K562 (cell line): Measurements from ENCODE around the gene CTBP2. TPM values are rescaled to one million over a fixed set of nuclear protein-coding genes. Genes with fewer than 3 reads are reported as not detected.

Experiments used
- ATAC-seq: fragments of 200-7000 bp; cut with Tn5 transposase; 3 replicates; pipeline ENCODE4 v1.9.1; 2020; ENCODE audit warnings: moderate library complexity
- BruUV-seq: library from RNA; stranded (reverse); fragments of 400-500 nt; replicated peaks from 2 replicates; lab custom pipeline; 2021; lab: Mats Ljungman, UMichigan
- CTCF ChIA-PET: fragments of 300-600 bp; formaldehyde crosslinking; extraction: SDS; loops from one replicate; lab custom pipeline; 2021; ENCODE audit warnings: low intra/inter-chr PET ratio; lab: Yijun Ruan, JAX
- POLR2A ChIA-PET: fragments of 300-600, 350-650 bp; sonication (Branson Sonifier 250); formaldehyde crosslinking; extraction: SDS; loops from one replicate; lab custom pipeline; 2021; ENCODE audit warnings: antibody characterized with exemption, inconsistent platforms; lab: Yijun Ruan, JAX
- DNase-seq, 4 experiments: peaks; one replicate each; pipeline versions ENCODE4 v3.0.0 to v3.0.0-alpha.2; 2011 to 2018; ENCODE audit warnings: low spot score in 3 of 4, mixed read lengths in 3 of 4; ENCODE audit errors: extremely low read depth in 1 of 4
- FAIRE-seq: peaks from 2 replicates; lab custom pipeline; 2011; peaks lifted over from hg19 to GRCh38; lab: Jason Lieb, UNC
- H2AFZ ChIP-seq: 2 replicates; pipeline ENCODE4 v1.6.0; 2011; ENCODE audit warnings: low read depth, low read length, control low read depth, inconsistent platforms
- H3K27ac ChIP-seq: fragments of 200-600 bp; 3 replicates; pipeline ENCODE4 v1.8.0; 2011; ENCODE audit warnings: low read depth, mild to moderate bottlenecking, control low read depth, inconsistent platforms, low read length, moderate library complexity, mixed read lengths; ENCODE audit errors: extremely low read depth
- H3K27me3 ChIP-seq, 2 experiments: fragments of 300-600 bp in 1 of 2; 2 replicates in 1 of 2; 3 replicates in 1 of 2; pipeline versions ENCODE4 v1.6.0 to v1.8.0; 2011; ENCODE audit warnings: inconsistent platforms in 2 of 2, low read length in 2 of 2, mild to moderate bottlenecking in 1 of 2, mixed read lengths in 1 of 2, moderate library complexity in 1 of 2; ENCODE audit not compliant: control insufficient read depth in 2 of 2, insufficient read depth in 2 of 2
- H3K36me3 ChIP-seq: fragments of 300-600 bp; 3 replicates; pipeline ENCODE4 v1.8.0; 2011; ENCODE audit warnings: mild to moderate bottlenecking, low read length, inconsistent platforms; ENCODE audit not compliant: control insufficient read depth, insufficient read depth
- H3K4me1 ChIP-seq, 2 experiments: fragments of 200-600 bp in 1 of 2; replicated peaks in 1 of 2; 2 replicates in 1 of 2; 3 replicates in 1 of 2; pipeline versions ENCODE4 v1.5.1 to v1.8.0; 2011; ENCODE audit warnings: inconsistent platforms in 2 of 2, low read length in 2 of 2, mild to moderate bottlenecking in 1 of 2, mixed read lengths in 1 of 2, moderate library complexity in 1 of 2; ENCODE audit not compliant: control insufficient read depth in 2 of 2, insufficient read depth in 2 of 2
- H3K4me2 ChIP-seq: 2 replicates; pipeline ENCODE4 v1.6.1; 2011; ENCODE audit warnings: low read length, control low read depth, inconsistent platforms, mixed read lengths; ENCODE audit not compliant: insufficient read depth
- H3K4me3 ChIP-seq: fragments of 200-600 bp; sonication (generic), shearing (Covaris generic); 2 replicates; pipeline ENCODE4 v1.5.1; 2016; ENCODE audit warnings: control low read depth, inconsistent platforms
- H3K79me2 ChIP-seq: fragments of 200-600 bp; 3 replicates; pipeline ENCODE4 v1.8.0; 2011; ENCODE audit warnings: low read length, inconsistent platforms; ENCODE audit not compliant: control insufficient read depth, insufficient read depth
- H3K9ac ChIP-seq, 2 experiments: 2 replicates each; pipeline versions ENCODE4 v1.6.0 to v1.6.1; 2011; ENCODE audit warnings: low read depth in 2 of 2, low read length in 2 of 2, control low read depth in 1 of 2, inconsistent platforms in 1 of 2, mild to moderate bottlenecking in 1 of 2, mixed read lengths in 1 of 2; ENCODE audit not compliant: insufficient read depth in 1 of 2
- H3K9me1 ChIP-seq: one replicate; pipeline ENCODE4 v1.6.0; 2011; ENCODE audit warnings: inconsistent platforms, mild to moderate bottlenecking, low read length, moderate library complexity; ENCODE audit not compliant: control insufficient read depth, insufficient read depth
- H3K9me3 ChIP-seq: replicated peaks from 2 replicates; pipeline ENCODE4 v1.5.1; 2011; ENCODE audit warnings: low read depth, low read length, inconsistent platforms; ENCODE audit not compliant: control insufficient read depth, insufficient read depth
- H4K20me1 ChIP-seq: replicated peaks from 2 replicates; pipeline ENCODE4 v1.6.1; 2011; ENCODE audit warnings: low read length, inconsistent platforms, mixed read lengths; ENCODE audit not compliant: control insufficient read depth, insufficient read depth
- IFI16 ChIP-seq: fragments of 250-450 bp; sonication (Bioruptor Pico); IDR thresholded peaks from 2 replicates; pipeline ENCODE4 v2.1.2; 2022; ENCODE audit warnings: mild to moderate bottlenecking, inconsistent platforms
- KDM1A ChIP-seq, 2 experiments: fragments of 450-650 bp; IDR thresholded peaks; 2 replicates each; pipeline ENCODE4 v1.6.1; 2016; ENCODE audit warnings: mild to moderate bottlenecking in 2 of 2
- LARP7 ChIP-seq: fragments of 450-650 bp; IDR thresholded peaks from 2 replicates; pipeline ENCODE4 v1.6.1; 2016
- MECOM ChIP-seq: fragments of 250-450 bp; sonication (Bioruptor Pico); IDR thresholded peaks from 2 replicates; pipeline ENCODE4 v1.8.0; 2022; ENCODE audit warnings: inconsistent platforms
- RBFOX2 ChIP-seq: fragments of 200-400 bp; formaldehyde crosslinking; IDR thresholded peaks from 2 replicates; pipeline ENCODE4 v1.6.1; 2017; ENCODE audit warnings: low read depth, mild to moderate bottlenecking, low read length, moderate library complexity
- RNF2 ChIP-seq: sonication (generic); IDR thresholded peaks from 2 replicates; pipeline ENCODE4 v1.6.1; 2016
- SAFB2 ChIP-seq: fragments of 200-400 bp; formaldehyde crosslinking; IDR thresholded peaks from 2 replicates; pipeline ENCODE4 v1.6.1; 2018; ENCODE audit warnings: borderline replicate concordance, low read length, low read depth, moderate library complexity; ENCODE audit not compliant: severe bottlenecking
- SMC3 ChIP-seq: conservative IDR thresholded peaks from 2 replicates; pipeline ENCODE4 v1.6.1; 2011; ENCODE audit warnings: low read depth, low read length, improper control_type of control experiment; ENCODE audit not compliant: insufficient read depth
- TBP ChIP-seq: optimal IDR thresholded peaks from 2 replicates; pipeline ENCODE3; 2011; ENCODE audit warnings: low read depth, low read length, improper control_type of control experiment
- TEAD1 ChIP-seq, 2 experiments: fragments of 450-650 bp in 1 of 2; sonication (generic) in 1 of 2; formaldehyde crosslinking; IDR thresholded peaks; 2 replicates each; pipeline versions ENCODE4 v1.4.0 to v1.8.0; 2020 to 2022; ENCODE audit warnings: mild to moderate bottlenecking in 2 of 2, missing genetic modification reagents in 1 of 2
- ZFP36 ChIP-seq: fragments of 150-350 bp; IDR thresholded peaks from 2 replicates; pipeline ENCODE4 v1.6.1; 2018; ENCODE audit warnings: low read length, low read depth; ENCODE audit not compliant: partially characterized antibody
- ZNF507 ChIP-seq: conservative IDR thresholded peaks from 2 replicates; pipeline ENCODE4 v1.6.1; 2017; ENCODE audit warnings: missing genetic modification characterization, missing compliant biosample characterization
- ZNF584 ChIP-seq: fragments of 200-800 bp; sonication (Bioruptor generic); IDR thresholded peaks from 2 replicates; pipeline ENCODE4 v1.6.1; 2016; ENCODE audit warnings: low read depth, mild to moderate bottlenecking, missing genetic modification characterization, missing compliant biosample characterization
- ZNF707 ChIP-seq: fragments of 250-450 bp; sonication (Bioruptor Pico); conservative IDR thresholded peaks from 2 replicates; pipeline ENCODE4 v1.8.0; 2022; ENCODE audit warnings: inconsistent platforms, mild to moderate bottlenecking, moderate library complexity
- WGBS: fragments of 100-300 bp; shearing (Covaris generic); methylation state at CpG from one replicate; pipeline ENCODE4 v1.1.6; 2016; ENCODE audit warnings: low coverage, mixed read lengths; ENCODE audit not compliant: insufficient coverage; ENCODE audit errors: missing lambda C conversion rate; 5-methylcytosine and 5-hydroxymethylcytosine counted together
- in situ Hi-C: fragments of 300-500 bp; cut with MboI; formaldehyde crosslinking; loops from 4 replicates; pipeline ENCODE4 v1.15.0; 2018; ENCODE audit warnings: inconsistent platforms, mixed read lengths
- intact Hi-C: fragments of 100-400 bp; cut with micrococcal nuclease; formaldehyde crosslinking; loops from 2 replicates; pipeline ENCODE4 v1.14.2; 2022
- polyA plus RNA-seq, 8 experiments: library from polyadenylated mRNA; depleted of rRNA in 4 of 8; stranded (reverse) in 5 of 8; unstranded in 3 of 8; fragments of >200 nt; fragmentation: Nextera tagmentation in 2 of 8; fragmentation: Illumina TruSeq in 1 of 8; extraction: Ambion mirVana in 2 of 8; extraction: Trizol in 1 of 8; gene quantifications; 2 replicates each; pipeline versions ENCODE4 v1.2.1 to v1.2.3, GENCODE V29; 2011 to 2014; ENCODE audit warnings: inconsistent platforms in 1 of 8, missing spikeins in 1 of 8
- total RNA-seq, 7 experiments: library from RNA; depleted of rRNA in 6 of 7; stranded (reverse); fragments of >200 nt in 6 of 7; fragmentation: Illumina TruSeq in 2 of 7; extraction: Trizol in 2 of 7; gene quantifications; 2 replicates each; pipeline versions ENCODE4 v1.2.1 to v1.2.3, GENCODE V29; 2011 to 2021; ENCODE audit warnings: low replicate concordance in 1 of 7
- TF ChIP-seq, protein P1 (sequence below): fragments of 250-450 bp; sonication (Bioruptor Pico); IDR thresholded peaks from 2 replicates; pipeline ENCODE4 v1.8.0; 2022; ENCODE audit warnings: inconsistent platforms, mild to moderate bottlenecking, moderate library complexity, borderline replicate concordance

The CTBP2 gene
- total and polyA plus RNA-seq, 9 of the 15 experiments (the other 6 are each of a cell fraction or from before 2014, with no cell fraction given) = 1.3 to 8.8 (median 5.1) TPM

DNA sequence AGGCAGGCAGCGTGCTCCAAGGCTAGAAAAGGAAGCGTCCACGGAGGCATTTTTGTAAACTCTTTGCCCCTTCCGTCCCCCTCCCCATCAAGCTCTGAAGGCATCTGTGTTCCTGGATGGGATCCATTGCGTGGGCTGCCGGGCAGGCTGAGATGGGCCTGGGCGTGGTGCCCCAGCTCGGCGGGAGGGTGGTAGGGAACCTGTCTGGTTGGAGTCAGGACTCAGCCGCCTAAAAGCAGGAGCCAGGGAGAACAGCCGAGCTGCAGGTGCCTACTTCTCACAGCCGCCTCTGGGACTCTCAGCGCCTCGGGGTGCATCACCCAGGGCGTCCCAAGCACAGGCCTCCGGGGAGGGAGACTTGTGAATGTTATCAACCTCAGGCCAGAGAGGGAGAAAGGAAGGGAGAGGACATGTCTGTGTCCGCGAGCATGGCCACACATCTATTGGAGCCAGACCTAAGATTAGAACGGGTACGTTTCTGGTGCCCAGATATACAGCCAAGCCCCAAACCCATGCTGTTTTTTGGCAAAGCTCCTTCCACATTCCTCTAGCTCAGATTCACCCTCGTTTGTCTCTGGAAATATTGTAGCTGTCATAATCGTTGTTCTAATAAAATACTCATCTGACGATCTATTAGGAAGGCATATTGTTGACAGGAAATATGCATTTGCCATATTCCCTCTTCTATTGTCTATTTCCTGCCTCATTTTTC is 48.6 kb upstream of the CTBP2 start:
- TF ChIP-seq RNF2 = 0 out of 2 replicates have a peak, but pooled peaks have one; percentile 12
- TF ChIP-seq KDM1A (IDR thresholded peaks at IDR 0.05) = no peak
- no peak overlapping the region for H3K4me2 ChIP-seq
- ChIA-PET CTCF (no interaction called here), POLR2A (no interaction called here)
- H3K79me2 ChIP-seq = no peaks in the 10 kb centered on the region
- peaks cover 15 to 40% of the 10 kb centered on the region in 2 experiments; a peak in 4 of 5 replicates for H3K27me3 ChIP-seq
- H3K4me1 ChIP-seq = no peaks in the 10 kb centered on the region
- in situ Hi-C loops = no loop called here
- peak overlapping the region in 1 of 2 experiments; percentile 17; a peak in 1 of 4 replicates for H3K9ac ChIP-seq
- no peak overlapping the region for H3K4me3 ChIP-seq
- H3K36me3 ChIP-seq = no peaks in the 10 kb centered on the region
- no TSS peak for BruUV-seq
- DNase-seq = no peak
- no peak for FAIRE-seq
- intact Hi-C loops = no loop called here
- no peak for ATAC-seq
- H3K27ac ChIP-seq = no peak overlapping the region
- H3K9me3 ChIP-seq = no peaks in the 10 kb centered on the region
- no peaks in the 10 kb centered on the region; the same call in 1 of the 2 replicates for H4K20me1 ChIP-seq
- H3K9me1 ChIP-seq = no peaks in the 10 kb centered on the region
- 5% methylated on average over 15 of the region's 23 CpGs for WGBS
- H2AFZ ChIP-seq = no peak overlapping the region

DNA sequence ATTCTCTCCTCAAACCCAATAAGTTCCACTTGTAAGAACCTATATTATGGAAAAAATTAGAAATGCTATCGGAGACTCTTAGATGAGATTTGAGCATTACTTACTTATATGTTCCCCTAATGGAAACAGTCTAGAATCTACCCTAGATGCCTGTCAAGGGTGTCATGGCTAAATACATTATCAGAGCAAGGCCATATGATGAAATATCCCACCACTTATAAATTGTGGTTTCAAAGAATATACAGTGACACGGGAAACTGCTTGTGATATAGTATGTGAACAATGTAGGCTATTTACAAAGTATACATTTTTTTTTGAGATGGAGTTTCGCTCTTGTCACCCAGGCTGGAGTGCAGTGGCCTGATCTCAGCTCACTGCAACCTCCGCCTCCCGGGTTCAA is 46.3 kb upstream of the CTBP2 start:
- ChIA-PET POLR2A (no interaction called here), CTCF (no interaction called here)
- Histone ChIP-seq H3K9ac (no peak overlapping the region), H3K4me2 (no peak overlapping the region), H3K36me3 (no peaks in the 10 kb centered on the region), H4K20me1 (no peaks in the 10 kb centered on the region; the same call in 1 of the 2 replicates), H3K27me3 (peaks cover 13 to 40% of the 10 kb centered on the region in 2 experiments; a peak in 4 of 5 replicates), H3K79me2 (no peaks in the 10 kb centered on the region), H2AFZ (no peak overlapping the region), H3K27ac (no peak overlapping the region), H3K4me1 (no peaks in the 10 kb centered on the region), H3K9me3 (no peaks in the 10 kb centered on the region), H3K4me3 (no peak overlapping the region), H3K9me1 (no peaks in the 10 kb centered on the region)
- DNase-seq (no peak), ATAC-seq (no peak), FAIRE-seq (no peak)
- in situ Hi-C loops (no loop called here), intact Hi-C loops (no loop called here)
- 12% methylated on average over 5 of the region's 5 CpGs for WGBS
- no TSS peak for BruUV-seq
- TF ChIP-seq SAFB2 (no peak), TBP (no peak), SMC3 (no peak), MECOM (CRISPR knock-in tag) (no peak), ZFP36 (no peak), LARP7 (no peak), IFI16 (CRISPR knock-in tag) (no peak), RBFOX2 (no peak), TEAD1 (CRISPR knock-in tag; IDR thresholded peaks at IDR 0.05) (no peak), ZNF584 (CRISPR knock-in tag) (no peak), ZNF707 (no peak), ZNF507 (no peak)
- TF ChIP-seq, protein P1, sequence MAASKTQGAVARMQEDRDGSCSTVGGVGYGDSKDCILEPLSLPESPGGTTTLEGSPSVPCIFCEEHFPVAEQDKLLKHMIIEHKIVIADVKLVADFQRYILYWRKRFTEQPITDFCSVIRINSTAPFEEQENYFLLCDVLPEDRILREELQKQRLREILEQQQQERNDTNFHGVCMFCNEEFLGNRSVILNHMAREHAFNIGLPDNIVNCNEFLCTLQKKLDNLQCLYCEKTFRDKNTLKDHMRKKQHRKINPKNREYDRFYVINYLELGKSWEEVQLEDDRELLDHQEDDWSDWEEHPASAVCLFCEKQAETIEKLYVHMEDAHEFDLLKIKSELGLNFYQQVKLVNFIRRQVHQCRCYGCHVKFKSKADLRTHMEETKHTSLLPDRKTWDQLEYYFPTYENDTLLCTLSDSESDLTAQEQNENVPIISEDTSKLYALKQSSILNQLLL (CRISPR knock-in tag) = no peak
